ENCODE measurements around the gene MACO1. TPM values are rescaled to one million over a fixed set of nuclear protein-coding genes. Genes with fewer than 3 reads are reported as not detected.

Gene MACO1
- total and polyA plus RNA-seq, 9 of the 15 experiments (the other 6 are each of a cell fraction or from before 2014, with no cell fraction given) = 4.6 to 28.4 (median 21.7) TPM

- TF ChIP-seq SUPT5H (IDR thresholded peaks at IDR 0.05) (no peak), RBM17 (IDR thresholded peaks at IDR 0.05; ENCODE audit: borderline replicate concordance, low read depth, low read length) (no peak), RBM39 (optimal IDR thresholded peaks at IDR 0.05; ENCODE audit: low read depth, low read length) (no peak), SNIP1 (IDR thresholded peaks at IDR 0.05; ENCODE audit: low read depth) (no peak), HIVEP1 (CRISPR knock-in tag; IDR thresholded peaks at IDR 0.05) (no peak), ARHGAP35 (IDR thresholded peaks at IDR 0.05; ENCODE audit: partially characterized antibody) (no peak), TCF7 (IDR thresholded peaks at IDR 0.05; ENCODE audit: borderline replicate concordance) (no peak), SMAD1 (IDR thresholded peaks at IDR 0.05; ENCODE audit: low read depth, low read length, partially characterized antibody) (no peak), CCAR2 (IDR thresholded peaks at IDR 0.05; ENCODE audit: low read depth, low read length) (no peak), HMGN3 (IDR thresholded peaks at IDR 0.05; ENCODE audit: borderline replicate concordance, extremely low read depth, insufficient read length, low read depth, low read length) (no peak), ZNF143 (CRISPR knock-in tag; IDR thresholded peaks at IDR 0.05) (no peak), POLR2AphosphoS5 (IDR thresholded peaks at IDR 0.05; ENCODE audit: control insufficient read depth, insufficient read depth, low read depth, low read length) (no peak)
- TF ChIP-seq, protein P1, sequence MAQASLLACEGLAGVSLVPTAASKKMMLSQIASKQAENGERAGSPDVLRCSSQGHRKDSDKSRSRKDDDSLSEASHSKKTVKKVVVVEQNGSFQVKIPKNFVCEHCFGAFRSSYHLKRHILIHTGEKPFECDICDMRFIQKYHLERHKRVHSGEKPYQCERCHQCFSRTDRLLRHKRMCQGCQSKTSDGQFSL (CRISPR knock-in tag; IDR thresholded peaks at IDR 0.05) = no peak
- TF ChIP-seq, protein P1 (tag; IDR thresholded peaks at IDR 0.05) = no peak
- intact Hi-C loops (cut with micrococcal nuclease) = no loop called here
- no peaks in the 10 kb centered on the region for H3K4me1 ChIP-seq (replicated peaks in 1 of 2; ENCODE audit: control insufficient read depth in 2 of 2, insufficient read depth in 2 of 2, low read length in 2 of 2)
- H3K27me3 ChIP-seq (ENCODE audit: control insufficient read depth in 2 of 2, insufficient read depth in 2 of 2, low read length in 2 of 2) = no peaks in the 10 kb centered on the region
- in situ Hi-C loops (cut with MboI) = no loop called here
- CTCF ChIA-PET (ENCODE audit: low intra/inter-chr PET ratio) = no interaction called here
- H3K36me3 ChIP-seq (ENCODE audit: control insufficient read depth, insufficient read depth, low read length) = peaks cover 65% of the 10 kb centered on the region
- BruUV-seq (replicated peaks) = no TSS peak
- H3K4me3 ChIP-seq = no peak overlapping the region
- no peaks in the 10 kb centered on the region for H3K9me1 ChIP-seq (ENCODE audit: control insufficient read depth, insufficient read depth, low read length)
- no peak overlapping the region for H2AFZ ChIP-seq (ENCODE audit: low read depth, low read length)
- no peak for FAIRE-seq
- POLR2A ChIA-PET = interaction anchor here (1.7 kb wide), 1 partner anchor 11 kb away, joined by 5 read pairs; no protein-coding TSS in a partner anchor
- peaks cover 14% of the 10 kb centered on the region for H3K79me2 ChIP-seq (ENCODE audit: control insufficient read depth, insufficient read depth, low read length)
- no peaks in the 10 kb centered on the region for H4K20me1 ChIP-seq (replicated peaks; ENCODE audit: control insufficient read depth, insufficient read depth, low read length)
- H3K4me2 ChIP-seq (ENCODE audit: insufficient read depth, low read length) = no peak overlapping the region
- WGBS (ENCODE audit: insufficient coverage, low coverage, missing lambda C conversion rate) = 95% methylated on average over 3 of the region's 3 CpGs
- H3K9ac ChIP-seq (ENCODE audit: insufficient read depth in 1 of 2, low read depth in 2 of 2, low read length in 2 of 2) = no peak overlapping the region
- ATAC-seq = no peak
- H3K9me3 ChIP-seq (replicated peaks; ENCODE audit: control insufficient read depth, insufficient read depth, low read depth, low read length) = no peaks in the 10 kb centered on the region
- no peak overlapping the region for H3K27ac ChIP-seq (ENCODE audit: extremely low read depth, low read depth, low read length)
- DNase-seq (ENCODE audit: extremely low read depth in 1 of 4, low spot score in 3 of 4) = no peak
Observed at GRCh38 chr1:25451908-25452307, 21.2 kb downstream of the MACO1 start.

Data from K562 (cell line).